ENCODE data around the gene ABLIM1.

- TF ChIP-seq CTCF (IDR thresholded peaks at IDR 0.05) (no peak), POLR2AphosphoS5 (IDR thresholded peaks at IDR 0.05) (peak; percentile 54), EP300 (IDR thresholded peaks at IDR 0.05) (no peak), POLR2A (IDR thresholded peaks at IDR 0.05) (peak; percentile 48 to 52)
Measured at GRCh38 chr10:114404171-114405010, 253.7 kb downstream of the ABLIM1 start, which contains the start of gene AFAP1L2.
